HTERT RPE-1 (cell line): ENCODE measurements around the gene ANKRD55.
"Not testable (repeated sequence)": the region's sequence is repeated elsewhere in the genome, so short reads cannot be mapped to it uniquely, and the experiment has no call there.

Source experiments
- in situ Hi-C: fragments of 300-500 bp; cut with MboI; formaldehyde crosslinking; loops from 4 replicates; pipeline ENCODE4 v1.14.3; 2020; ENCODE audit warnings: low sequenced_read_pairs

ANKRD55 gene

DNA sequence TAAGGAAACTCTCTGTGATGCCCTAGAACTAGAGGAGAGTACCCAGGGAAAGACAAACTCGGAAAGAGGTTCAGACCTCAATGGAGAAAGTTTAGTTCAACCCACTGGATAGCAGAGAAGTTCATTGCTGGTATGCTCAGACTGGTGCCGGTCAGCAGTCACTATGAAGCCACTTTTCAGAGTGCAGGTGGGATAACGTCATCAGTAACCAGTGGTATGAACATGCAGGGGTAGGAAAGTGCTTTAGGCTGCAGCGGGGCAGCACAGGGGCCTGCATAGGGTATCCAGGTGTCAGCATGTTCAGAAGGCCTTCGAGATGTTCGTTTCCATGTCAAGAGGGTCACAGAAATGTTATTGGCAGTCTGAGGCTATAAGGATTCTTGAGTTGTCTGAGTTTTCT lies 20.8 kb upstream of the ANKRD55 start:
- in situ Hi-C loops: no loop called here

DNA sequence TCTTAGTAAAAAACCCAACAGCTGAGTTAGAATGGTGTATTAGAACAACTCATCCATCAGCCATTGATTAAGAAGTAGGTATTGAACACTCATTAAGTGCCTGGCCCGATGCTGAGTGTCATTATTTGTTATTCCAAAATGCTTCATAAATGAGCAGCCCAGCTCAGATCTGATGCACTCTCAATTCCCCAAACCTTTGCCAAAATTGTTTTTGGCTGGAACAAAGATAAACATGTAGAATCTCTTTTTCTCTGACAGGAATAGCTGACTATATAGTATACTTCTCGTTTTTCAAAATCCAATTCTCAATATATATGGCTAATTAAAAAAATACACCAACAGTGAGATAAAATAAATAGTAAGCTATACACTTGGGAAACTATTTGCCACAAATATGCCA lies 20.0 kb upstream of the ANKRD55 start:
- in situ Hi-C loops: no loop called here

DNA sequence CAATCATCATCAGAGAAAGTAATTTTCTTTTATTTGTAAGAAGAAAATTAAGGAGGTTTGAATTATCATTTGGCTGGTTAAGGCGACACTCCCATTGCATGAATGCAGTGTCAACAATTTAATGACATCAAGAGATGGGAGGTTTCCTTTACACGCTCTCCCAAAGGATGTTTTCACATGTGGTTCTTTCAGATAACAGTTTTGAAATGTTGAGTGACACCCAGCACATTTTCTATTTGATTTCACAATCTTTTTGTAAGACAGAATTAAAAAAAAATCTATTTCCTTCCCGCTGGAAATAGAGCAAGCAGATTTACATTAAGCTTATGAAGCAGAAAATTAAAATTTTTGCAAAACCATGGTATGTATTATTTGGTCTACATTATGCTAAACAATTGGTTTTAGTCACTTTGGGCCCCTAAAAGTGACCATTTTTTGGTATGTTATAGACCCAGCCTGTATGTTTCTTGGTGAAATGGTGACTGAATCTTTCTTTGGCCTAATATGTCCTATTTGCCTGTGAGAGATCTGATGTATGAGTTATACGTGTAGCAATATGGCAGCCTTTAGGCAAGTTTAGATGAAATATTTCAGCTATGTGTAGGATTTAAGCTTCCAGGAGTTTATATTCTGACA lies 18.9 kb upstream of the ANKRD55 start:
- in situ Hi-C loops: no loop called here

DNA sequence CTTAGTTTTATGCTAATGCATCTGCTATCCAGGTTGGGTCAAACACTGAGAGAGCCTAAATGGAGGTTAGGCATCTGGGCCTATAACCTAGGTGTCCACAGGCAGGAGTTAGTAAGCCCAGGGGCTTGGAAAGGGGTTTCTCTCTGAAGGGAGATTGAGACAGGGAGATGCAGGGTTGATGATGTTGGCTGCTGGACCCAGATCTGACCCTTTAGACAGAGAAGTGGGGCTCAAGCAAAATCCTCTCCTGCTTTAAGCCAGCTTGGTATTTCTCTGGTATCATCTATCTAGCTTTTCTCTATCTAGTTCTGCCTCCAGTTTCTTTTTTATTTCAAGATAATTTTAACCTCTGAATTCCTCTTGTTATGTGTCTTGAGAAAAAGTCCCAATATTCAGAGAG lies 18.3 kb upstream of the ANKRD55 start:
- in situ Hi-C loops: no loop called here

DNA sequence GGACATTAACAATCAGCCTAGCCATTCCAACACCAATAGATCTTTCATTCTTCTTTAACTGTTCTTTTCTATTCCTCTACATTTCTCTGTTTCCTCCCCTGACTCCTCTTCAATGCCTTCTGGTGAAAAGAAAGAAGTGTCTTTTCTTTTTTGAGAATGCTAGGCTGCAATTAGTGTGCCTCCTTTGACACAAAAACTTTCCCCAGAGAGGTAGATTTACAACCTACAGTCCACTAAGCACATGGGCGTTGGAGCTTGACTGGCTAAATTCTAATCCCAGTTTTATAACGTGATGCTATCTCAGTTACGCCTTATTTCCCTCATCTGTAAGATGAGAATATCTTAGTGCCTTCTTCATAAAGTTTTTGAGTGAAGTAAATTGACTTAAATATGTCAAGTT lies 16.9 kb upstream of the ANKRD55 start:
- in situ Hi-C loops: no loop called here

DNA sequence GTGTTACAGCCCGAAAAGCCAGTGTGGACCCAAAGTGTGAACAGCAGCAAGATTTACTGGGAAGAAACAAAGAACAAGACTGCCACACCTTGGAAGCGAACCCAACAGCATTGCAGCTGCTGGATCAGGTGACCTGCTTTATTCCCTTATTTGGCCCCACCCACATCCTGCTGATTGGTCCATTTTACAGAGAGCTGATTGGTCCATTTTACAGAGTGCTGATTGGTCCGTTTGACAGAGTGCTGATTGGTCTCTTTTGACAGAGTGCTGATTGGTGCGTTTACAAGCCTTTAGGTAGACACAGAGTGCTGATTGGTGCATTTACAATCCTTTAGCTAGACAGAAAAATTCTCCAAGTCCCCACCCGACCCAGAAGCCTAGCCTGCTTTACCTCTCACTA lies 16.0 kb upstream of the ANKRD55 start:
- in situ Hi-C loops: not testable (repeated sequence)

DNA sequence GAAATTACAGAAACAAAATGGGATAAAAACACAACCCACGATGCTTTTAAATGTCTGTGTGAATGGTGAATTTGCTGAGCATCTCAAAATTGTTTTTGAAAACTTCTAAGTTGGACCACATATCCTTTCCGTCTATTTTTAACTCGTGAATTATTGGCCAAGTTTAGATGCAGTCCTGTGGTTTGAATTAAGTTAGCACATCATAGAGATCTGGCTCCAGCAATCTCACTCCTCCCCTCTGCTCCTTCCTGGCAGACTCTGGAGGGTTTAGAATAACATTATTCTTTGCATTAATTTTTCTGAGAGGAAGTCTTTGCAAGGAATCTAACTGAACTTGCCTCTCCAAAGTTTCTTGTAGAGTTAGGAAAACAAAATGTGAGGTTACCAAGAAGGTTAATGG lies 14.5 kb upstream of the ANKRD55 start:
- in situ Hi-C loops: no loop called here

DNA sequence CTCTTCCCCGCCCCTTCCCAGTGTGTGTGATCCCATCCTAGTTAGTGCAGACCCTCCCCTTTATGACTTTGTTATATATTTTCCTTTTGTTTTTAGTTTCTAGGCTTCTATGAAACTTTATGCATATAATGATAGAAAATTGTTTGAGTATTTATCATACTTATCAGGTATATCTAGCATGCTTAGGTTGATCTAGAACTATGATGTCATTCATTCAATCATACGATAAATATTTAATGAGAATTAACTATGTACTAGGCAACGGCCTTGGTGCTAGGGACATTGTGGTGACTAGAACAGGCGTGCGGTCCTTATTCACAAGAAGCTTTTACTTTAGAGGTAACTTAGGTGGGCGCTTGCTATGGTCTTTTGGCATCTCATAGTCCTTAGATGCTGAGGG lies 13.6 kb upstream of the ANKRD55 start:
- in situ Hi-C loops: no loop called here

DNA sequence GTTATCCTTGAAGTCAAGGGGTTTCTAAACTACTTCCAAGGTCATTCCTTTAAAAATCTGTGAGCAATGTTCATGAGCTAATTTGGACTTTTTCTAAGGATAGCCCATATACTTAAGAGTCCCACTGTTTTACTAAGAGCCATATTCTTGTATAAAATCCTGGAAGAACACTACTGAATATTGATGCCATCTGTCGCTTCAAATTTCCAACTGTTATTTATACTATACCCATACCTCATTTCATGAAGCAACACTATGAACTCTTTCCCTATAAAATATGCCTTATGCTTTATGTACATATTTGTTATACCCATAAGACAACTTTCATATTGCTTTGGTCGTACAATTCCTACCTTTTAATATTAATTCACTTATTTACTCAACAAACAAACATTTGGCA lies 12.4 kb upstream of the ANKRD55 start:
- in situ Hi-C loops: no loop called here

DNA sequence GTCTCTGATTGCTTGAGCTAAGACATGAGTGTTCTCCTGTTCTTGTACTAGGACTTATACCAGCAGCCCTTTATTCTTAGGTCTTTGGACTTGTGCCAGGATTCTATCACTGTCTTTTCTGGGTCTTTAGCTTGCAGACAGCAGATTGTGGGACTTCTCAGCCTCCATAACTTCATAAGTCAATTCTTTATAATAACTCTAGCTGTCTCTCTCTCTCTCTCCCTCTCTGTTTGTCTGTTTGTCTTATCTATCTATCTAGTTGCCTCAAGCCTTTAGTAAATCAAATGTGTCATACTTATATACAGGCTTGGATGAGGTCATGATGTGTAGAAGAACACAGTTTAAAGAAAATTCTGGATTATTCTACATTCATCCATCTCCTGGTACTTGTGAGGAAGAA lies 11.5 kb upstream of the ANKRD55 start:
- in situ Hi-C loops: no loop called here

DNA sequence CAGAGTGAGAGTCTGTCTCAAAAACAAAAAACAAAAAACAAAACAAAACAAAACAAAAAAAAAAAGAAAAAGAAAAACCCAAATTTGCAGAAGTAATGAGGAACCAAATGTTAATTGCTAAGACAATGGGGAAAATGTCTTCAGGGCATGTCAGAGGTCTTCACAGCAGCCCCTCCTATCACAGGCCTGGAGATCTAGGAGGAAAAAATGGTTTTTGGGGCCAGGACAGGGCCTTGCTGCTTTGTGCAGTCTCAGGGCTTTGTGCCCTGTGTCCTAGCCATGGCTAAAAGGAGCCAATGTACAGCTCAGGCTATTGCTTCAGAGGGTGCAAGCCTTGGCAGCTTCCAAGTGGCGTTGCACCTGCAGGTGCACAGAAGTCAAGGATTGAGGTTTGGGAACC lies 9.1 kb upstream of the ANKRD55 start:
- in situ Hi-C loops: not testable (repeated sequence)

DNA sequence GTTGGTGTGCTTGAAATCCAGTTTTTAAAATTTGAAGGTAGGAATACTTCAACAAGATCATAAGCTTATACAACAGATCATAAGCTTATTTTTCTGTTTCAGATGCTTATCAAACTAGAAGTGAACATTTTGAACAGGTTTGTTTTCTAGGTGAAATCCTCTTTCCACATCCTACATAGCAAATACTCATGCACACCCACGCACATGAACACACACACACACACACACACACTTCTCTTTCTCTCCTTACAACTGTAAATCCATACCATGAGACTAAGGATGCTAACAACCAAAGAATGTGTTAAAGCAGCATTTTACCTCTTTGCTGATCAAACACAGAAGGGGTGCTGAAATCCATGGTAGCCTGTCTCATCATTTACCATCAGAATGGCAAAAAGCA lies 592 bp downstream of the ANKRD55 start:
- in situ Hi-C loops: no loop called here

DNA sequence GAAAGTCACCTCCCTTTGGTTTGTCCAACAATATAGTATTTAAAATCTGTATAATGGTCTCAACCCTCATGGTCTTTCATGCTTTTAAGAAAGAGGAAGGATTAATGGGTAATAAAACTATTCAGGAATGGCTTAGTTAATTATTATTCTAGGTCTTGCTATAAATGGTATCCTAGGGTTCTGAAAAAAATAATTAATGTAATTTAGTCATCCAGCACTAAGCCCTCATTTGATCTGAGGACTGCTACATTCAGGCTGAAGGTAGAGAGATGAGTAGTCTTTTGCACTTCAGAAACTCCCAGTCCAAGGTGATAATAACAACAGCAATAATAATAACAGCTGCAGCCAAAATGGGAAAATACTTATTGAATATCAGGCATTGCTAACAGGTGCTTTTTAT lies 2.6 kb downstream of the ANKRD55 start:
- in situ Hi-C loops: no loop called here

DNA sequence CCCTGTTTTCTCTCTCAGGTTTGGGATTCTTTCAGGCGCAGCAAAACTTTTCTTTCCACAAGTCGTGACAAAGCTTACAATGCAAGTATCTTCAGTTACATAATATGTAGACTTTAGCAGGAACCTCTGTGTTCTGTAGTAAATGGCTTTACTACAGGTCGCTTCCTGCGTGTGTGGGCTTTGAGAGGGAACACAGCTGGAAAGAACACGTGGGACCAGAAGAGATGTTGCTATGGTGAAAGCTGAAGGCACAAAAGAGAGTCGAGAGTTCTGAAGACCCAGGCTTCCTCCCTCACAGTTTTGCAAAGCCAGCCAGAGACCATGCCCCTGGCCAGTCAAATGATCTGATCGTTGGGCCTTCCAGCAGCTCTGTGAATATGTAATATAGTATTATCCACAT lies 4.0 kb downstream of the ANKRD55 start:
- in situ Hi-C loops: no loop called here

DNA sequence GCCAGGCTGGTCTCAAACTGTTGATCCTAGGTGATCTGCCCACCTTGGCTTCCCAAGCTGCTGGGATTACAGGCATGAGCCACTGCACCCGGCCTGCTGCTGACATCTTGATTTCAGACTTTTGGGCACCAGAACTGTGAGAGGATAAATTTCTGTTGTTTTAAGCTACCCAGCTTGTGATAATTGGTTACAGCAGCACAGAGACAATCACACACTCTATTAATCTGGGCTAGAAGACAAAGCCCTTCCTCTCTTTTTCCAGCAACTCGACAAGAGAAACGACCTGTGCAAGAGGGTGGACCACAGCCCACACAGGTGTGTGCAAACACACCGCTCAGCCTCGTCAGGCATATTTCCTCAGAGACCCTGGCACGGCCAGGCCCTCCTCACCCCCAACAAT lies 4.5 kb downstream of the ANKRD55 start:
- in situ Hi-C loops: no loop called here

DNA sequence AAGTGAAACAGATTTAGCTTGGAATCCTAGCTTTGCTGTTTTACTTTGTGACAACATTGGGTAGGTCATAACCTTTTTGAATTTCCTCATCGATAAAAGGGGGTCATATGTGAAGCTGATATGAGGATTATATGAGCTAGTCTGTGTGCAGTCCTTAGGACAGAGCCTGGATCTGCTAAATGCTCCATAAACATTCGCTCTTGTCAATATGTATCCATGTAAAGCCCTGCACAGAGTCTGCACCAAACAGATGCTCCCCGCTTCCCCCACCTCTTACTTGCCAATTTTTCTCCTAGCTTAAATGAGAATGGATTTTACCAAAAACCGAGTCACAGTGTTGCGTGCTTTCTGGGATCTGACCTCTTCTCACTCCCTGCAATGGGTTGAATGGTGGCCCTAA lies 5.4 kb downstream of the ANKRD55 start:
- in situ Hi-C loops: no loop called here

DNA sequence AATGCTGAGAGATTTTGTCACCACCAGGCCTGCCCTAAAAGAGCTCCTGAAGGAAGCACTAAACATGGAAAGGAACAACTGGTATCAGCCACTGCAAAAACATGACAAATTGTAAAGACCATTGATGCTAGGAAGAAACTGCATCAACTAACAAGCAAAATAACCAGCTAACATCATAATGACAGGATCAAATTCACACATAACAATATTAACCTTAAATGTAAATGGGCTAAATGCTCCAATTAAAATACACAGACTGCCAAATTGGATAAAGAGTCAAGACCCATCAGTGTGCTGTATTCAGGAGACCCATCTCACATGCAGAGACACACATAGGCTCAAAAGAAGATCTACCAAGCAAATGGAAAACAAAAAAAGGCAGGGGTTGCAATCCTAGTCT lies 9.8 kb downstream of the ANKRD55 start:
- in situ Hi-C loops: not testable (repeated sequence)

DNA sequence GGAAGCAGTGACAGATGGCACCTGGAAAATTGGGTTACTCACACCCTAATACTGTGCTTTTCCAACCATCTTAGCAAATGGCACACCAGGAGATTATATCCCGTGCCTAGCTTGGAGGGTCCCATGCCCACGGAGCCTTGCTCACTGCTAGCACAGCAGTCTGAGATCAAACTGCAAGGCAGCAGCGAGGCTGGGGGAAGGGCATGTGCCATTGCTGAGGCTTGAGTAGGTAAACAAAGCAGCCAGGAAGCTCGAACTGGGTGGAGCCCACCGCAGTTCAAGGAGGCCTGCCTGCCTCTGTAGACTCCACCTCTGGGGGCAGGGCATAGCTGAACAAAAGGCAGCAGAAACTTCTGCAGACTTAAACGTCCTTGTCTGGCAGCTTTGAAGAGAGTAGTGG lies 11.5 kb downstream of the ANKRD55 start:
- in situ Hi-C loops: not testable (repeated sequence)

DNA sequence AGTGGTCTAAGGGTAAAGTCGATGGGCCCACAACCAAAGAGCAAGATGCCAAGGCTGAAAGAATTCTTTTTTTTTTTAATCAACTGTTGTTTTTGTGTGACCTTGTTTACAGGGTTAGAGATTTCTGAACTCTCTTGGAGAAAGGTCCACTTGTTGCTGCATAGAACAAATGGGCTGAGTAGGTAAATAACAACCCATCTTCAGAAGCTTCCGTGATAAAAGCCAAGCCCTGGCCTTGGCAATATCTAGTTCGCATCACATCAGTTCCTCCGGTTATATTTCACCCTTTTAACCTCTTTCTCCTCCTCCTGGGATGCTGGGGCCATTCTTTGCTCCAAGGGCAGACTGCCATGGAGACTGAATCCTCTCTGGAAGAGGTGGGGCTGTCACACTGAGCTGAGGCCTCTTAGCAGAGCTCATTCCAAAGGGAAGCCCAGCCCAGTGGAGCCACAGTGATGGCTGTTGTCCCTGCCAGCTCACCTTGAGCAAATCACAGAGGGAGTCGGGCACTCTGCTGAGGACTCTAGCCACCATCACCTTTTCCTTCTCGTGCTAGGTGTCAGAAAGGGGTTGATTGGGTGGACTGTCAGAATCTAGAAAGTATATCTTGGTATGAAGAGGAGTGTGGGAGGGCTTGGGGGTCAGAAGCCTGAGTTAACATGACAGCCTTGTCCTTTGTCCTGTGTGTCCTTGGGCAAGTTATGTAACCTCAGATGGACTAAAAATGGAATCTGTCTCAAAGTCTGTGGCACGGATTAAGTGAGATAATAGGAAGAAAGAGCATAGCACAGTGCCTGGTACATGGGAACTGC lies 17.9 kb downstream of the ANKRD55 start:
- in situ Hi-C loops: no loop called here

DNA sequence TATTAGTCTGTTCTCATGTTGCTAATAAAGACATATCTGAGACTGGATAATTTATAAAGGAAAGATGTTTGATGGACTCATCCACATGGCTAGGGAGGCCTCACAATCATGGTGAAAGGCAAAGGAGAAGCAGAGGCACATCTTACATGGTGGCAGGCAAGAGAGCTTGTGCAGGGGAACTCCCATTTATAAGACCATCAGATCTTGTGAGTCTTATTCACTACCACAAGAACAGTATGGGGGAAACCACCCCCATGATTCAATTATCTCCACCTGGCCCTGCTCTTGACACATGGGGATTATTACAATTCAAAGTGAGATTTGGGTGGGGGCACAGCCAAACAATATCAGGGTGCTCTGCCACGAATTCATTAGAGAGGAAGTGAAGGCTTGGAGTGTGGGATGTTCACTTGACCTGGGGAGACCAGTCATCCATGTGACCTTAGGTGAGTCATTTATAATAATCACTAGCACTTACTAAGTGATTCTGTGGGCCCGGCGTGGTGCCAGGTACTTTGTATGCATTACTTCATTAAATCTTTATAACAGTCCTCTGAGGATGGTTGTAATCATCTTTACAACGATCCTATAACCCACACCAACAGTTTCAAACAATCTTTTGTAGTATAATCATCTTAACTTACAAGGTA lies 19.1 kb downstream of the ANKRD55 start:
- in situ Hi-C loops: not testable (repeated sequence)

DNA sequence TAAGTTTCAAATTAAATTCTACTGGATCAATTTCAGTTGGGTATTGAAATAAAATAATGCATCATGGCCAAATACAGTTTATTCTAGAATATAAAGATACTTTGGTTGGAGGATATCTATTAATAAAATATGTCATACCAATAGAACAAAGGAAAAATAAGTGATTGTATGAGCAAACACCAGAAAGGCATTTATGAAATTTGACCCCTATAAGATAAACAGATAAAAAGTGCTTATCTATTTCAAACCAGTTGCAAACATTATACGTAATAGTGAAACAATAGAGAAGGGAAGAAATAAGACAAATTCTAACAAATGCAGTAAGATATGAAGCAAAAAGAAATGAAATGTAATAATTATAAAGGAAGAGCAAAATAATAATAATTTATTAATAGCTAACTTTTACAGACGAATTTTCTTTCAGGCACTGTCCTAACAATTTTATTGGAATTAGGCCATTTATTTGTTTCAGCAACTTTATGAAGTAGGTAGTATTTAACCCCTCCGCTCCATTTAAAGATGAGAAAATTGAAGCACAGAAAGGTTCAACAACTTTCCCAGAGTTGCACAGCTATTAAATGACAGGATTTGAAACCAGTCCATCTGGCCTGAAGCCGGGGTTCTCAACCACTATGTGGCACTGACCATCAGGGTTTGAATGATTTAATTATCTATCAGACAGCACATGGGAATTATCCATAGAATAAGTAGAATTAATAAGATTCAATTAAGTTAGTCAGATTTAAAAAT lies 20.8 kb downstream of the ANKRD55 start:
- in situ Hi-C loops: no loop called here
